ENCODE measurements around the gene OR3A1.
"Not testable (repeated sequence)": the region's sequence is repeated elsewhere in the genome, so short reads cannot be mapped to it uniquely, and the experiment has no call there.

- TF ChIP-seq, protein P1, sequence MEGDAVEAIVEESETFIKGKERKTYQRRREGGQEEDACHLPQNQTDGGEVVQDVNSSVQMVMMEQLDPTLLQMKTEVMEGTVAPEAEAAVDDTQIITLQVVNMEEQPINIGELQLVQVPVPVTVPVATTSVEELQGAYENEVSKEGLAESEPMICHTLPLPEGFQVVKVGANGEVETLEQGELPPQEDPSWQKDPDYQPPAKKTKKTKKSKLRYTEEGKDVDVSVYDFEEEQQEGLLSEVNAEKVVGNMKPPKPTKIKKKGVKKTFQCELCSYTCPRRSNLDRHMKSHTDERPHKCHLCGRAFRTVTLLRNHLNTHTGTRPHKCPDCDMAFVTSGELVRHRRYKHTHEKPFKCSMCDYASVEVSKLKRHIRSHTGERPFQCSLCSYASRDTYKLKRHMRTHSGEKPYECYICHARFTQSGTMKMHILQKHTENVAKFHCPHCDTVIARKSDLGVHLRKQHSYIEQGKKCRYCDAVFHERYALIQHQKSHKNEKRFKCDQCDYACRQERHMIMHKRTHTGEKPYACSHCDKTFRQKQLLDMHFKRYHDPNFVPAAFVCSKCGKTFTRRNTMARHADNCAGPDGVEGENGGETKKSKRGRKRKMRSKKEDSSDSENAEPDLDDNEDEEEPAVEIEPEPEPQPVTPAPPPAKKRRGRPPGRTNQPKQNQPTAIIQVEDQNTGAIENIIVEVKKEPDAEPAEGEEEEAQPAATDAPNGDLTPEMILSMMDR (IDR thresholded peaks at IDR 0.05; ENCODE audit: low read length), result not testable (repeated sequence)
- not testable (repeated sequence) for TF ChIP-seq EZH2 (IDR thresholded peaks at IDR 0.05; ENCODE audit: borderline replicate concordance, low read length)
Measured at GRCh38 chr17:3342782-3343181, 44.6 kb upstream of the OR3A1 start.
